Posterior cingulate gyrus (tissue), 11 donors: ENCODE results near the gene TRIAP1.

Source experiments
- DNase-seq, 10 donors: peaks; one replicate each; pipeline versions ENCODE4 v3.0.0 to v3.0.0-alpha.2; 2020 to 2021; ENCODE audit warnings: mixed read lengths in 3 of 10
- intact Hi-C: fragments of 100-400 bp; cut with DNase I; formaldehyde crosslinking; loops from one replicate; pipeline ENCODE4 v1.15.1; 2023

TRIAP1 gene

DNA sequence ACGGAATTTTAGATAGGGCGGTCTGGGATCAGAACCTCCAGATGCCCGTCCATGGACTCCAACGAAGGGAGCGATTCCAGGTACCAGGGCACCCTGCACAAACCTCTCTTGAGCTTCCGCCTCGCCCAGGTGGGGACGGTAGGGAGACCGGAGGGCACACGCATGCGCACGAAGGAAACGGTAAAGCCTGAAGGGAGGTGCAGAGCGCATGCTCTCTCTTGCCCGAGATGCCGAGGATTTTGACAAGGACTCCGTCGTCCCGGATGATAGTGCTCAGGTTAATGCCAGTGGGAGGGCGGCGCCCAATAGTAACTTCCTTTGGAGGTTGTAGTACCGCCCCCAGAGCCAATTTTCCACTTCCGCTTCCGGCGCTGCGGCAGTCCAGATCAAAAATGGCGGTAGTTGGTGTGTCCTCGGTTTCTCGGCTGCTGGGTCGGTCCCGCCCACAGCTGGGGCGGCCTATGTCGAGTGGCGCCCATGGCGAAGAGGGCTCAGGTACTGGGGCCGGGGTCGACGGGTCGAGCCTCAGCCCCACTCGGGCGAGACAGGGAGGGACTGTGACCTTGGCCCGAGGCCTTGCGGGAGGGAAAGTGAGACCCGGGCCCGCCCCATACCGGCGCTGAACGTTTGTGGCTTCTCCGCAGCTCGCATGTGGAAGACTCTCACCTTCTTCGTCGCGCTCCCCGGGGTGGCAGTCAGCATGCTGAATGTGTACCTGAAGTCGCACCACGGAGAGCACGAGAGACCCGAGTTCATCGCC, 8.3 kb downstream of the TRIAP1 start, which contains the start of gene COX6A1:
TSS of gene COX6A1 (plus strand) at position 379 of the 760 bp plus-strand sequence. CDS start at position 393, 14 bp downstream.
- intact Hi-C loops, result loop anchor here (10.0 kb wide), 1 partner anchor 113 kb away; the partner anchor contains the start of gene PLA2G1B
- DNase-seq, result peak; percentile 87 to 99 (median 95)

DNA sequence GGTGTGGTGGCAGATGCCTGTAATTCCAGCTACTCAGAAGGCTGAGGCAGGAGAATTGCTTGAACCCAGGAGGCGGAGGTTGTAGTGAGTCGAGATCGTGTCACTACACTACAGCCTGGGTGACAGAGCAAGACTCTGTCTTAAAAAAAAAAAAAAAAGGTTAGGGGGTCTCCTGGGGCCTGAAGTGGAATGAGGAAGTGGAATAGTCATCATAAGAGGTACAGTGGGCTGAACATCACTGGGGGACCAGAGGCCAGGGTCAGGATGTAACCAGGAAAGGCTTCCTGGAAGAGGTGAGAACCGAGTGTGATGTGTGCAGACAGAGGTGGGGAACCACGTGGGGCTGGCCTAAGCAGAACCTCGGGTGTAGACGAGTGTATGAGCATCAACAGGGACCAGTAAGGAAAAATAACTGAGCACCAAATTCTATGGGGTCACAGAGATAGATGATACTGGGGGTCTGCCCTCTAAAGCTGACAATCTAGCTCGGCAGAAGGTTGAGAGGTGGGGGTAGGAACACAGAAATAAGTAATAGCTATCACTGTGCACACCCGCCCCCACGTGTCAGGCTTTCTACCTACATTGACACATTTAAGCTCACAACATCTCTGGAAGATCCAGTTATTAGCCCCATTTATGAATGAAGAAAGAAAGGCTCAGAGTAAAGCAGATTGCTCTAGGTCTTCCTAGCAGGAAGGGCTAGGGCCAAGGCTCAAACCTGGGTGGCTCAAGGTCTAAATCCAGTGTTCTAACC, 13.2 kb downstream of the TRIAP1 start:
- intact Hi-C loops, result loop anchor here (10.0 kb wide), 1 partner anchor 108 kb away; the partner anchor contains the start of gene PLA2G1B
- DNase-seq, result peak in 1 of 10 donors; percentile 33

DNA sequence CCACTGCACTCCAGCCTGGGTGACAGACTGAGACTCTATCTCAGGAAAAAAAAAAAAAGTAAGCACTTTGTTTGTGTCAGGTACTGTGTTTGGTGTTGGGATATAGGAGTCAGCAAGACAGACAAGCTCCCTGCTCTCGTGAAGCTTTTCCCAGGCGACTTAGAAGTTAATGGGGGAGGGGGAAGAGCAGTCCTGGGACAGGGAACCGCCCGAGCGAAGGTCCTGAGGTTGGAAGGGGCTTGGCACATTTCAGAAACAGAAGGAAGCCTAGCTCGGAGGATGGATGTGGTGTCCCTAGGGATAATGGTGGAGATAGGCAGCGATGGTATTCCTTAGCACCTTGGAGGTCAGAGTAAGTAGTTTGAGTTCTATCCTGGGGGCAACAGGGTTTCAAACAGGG, 16.8 kb downstream of the TRIAP1 start:
- intact Hi-C loops, result no loop called here
- DNase-seq, result peak in 1 of 10 donors; percentile 2

DNA sequence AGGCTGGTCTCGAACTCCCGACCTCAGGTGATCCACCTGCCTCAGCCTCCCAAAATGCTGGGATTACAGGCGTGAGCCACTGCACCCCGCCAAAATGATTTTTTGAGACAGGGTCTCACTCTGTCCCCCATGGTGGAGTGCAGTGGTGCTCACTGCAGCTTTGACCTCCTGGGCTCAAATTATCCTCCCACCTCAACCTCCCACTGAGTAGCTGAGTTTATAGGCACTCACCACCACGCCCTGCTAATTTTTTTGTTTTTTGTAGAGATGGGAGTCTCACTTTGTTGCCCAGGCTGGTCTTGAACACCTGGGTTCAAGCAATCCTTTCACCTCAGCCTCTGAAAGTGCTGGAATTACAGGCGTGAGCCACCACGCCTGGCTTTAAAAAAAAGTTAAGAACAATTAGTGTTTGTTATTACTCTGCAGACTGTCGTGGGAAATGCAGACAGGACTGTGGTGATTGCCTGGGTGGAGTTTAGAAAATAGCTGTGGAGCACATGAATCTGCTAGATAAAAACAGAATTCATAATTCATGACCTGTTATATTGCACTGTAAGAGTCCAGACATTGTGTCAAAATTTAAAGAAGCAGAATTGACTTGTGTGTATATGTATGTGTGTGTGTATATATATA, 17.5 kb downstream of the TRIAP1 start:
- intact Hi-C loops, result no loop called here

DNA sequence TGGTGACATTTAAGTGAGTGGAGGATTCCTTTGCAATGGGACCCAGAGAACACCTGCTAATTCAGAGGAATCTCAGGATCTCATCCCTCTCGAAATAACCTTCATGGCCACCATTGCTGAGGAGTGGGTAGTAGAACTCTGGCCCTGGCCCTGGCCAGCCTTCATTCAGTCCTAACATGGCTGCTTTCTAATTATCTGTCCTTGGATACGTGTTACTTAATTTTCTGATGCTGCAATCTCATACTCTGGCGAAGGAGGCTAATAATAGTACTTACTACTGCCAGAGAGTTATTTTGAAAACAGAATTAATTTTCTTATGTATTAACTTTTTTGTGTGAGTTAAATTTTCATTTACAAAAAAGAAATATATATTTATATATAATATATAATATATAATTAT, 20.4 kb downstream of the TRIAP1 start:
- intact Hi-C loops, result no loop called here
- DNase-seq, result peak in 1 of 10 donors; percentile 1

More for the DNA sequence above, 17.5 kb downstream of the TRIAP1 start:
- peak in 1 of 10 donors; percentile 33 for DNase-seq

DNA sequence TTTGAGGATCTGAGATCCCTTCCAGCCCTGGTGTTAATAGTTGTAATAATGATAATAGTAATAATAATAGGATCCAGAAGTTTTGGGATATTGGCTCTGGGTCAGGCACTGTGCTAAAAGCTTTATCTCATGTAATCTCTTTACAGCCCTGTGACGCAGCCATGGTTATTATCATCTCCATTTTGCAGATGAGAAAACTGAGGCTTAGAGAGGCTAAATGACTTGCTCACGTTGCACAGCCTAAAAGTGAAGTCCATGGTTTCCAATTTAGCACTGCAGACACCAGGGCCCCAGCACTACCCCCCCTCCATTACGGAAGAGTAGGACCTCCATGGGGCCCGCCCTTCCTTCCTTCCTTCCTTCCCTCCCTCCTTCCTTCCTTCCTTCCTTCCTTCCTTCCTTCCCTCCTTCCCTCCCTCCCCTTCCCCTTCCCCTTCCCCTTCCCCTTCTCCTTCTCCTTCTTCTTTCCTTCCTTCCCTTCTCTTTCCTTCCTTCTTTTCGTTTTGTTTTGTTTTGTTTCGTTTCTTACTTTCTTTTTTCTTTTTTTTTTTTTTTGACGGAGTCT, 23.2 kb downstream of the TRIAP1 start:
- intact Hi-C loops, result no loop called here
- no peak for DNase-seq

DNA sequence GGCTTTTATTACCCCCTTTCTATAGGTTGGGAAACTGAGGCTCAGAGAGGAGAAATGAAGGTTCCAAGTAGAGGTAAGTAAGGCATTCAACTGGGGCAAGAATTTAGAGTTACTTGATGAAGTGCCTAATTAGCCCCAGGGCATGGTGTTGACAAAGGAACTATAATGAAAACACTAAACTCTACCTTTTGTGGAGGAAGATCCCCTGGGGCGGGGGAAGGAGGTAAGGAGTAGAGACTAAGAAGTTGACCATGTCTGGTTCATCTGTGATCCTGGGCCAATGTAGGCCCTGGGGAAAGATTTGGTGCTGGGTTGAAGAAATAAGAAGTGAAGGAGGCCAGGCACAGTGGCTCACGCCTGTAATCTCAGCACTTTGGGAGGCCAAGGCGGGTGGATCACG, 24.5 kb downstream of the TRIAP1 start:
- DNase-seq, result peak in 1 of 10 donors; percentile 9
- intact Hi-C loops, result no loop called here

DNA sequence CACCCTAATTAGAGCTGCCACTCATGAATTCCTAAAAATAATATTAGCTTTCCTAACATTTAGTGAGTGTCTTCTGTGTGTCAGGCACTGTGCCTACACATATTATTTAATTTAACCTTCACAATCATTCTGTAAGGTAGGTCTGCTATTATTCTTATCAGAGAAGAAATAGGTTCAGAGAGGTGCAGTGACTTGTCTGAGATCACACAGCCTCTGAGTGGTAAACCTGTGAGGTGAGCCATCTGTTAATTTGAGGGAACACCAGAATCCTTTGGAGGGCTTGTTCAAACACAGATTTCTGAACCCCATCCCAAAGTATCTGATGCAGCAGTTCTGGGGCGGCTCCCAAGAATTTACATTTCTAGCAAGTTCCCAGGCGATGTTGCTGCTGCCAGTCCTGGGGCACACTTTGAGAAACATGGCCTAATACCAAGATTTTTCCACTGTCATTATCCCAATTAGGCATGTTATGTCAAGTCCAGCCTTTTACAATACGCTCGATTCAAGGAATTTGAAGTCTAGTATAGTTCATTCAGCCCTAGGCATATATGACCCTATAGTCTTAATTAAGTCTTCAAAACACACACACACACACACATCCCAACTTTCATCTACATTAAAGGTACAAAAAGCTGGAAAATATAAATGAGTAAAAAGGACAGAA, 28.1 kb downstream of the TRIAP1 start:
- no peak for DNase-seq
- intact Hi-C loops, result no loop called here

DNA sequence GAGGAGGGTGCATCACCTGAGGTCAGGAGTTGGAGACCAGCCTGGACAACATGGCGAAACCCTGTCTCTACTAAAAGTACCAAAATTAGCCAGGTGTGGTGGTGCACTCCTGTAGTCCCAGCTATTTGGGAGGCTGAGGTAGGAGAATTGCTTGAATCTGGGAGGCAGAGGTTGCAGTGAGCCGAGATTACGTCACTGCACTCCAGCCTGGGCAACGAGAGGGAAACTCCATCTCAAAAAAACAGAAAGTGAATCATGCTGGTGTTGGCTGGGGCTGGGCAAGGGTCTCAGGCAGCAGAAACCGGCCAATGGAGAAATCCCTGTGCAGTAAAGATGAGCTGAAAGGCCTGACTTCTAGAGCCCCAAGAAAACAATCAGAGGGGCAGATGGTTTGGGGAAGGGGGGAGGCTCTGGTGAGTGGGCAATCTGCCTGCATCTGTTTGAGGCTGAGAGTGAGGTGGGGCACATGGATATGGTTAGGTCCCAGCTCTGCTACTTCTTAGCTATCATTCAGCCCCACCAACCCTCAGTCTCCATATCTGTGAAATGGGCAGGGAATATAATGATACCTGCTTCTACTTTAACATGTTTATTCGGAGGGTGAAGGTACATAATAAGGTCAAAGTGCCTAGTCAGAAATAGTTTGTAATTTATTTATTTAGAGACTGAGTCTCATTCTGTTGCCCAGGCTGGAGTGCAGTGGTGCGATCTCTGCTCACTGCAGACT, 29.5 kb downstream of the TRIAP1 start:
- intact Hi-C loops, result no loop called here
- DNase-seq, result peak in 1 of 10 donors; percentile 15

DNA sequence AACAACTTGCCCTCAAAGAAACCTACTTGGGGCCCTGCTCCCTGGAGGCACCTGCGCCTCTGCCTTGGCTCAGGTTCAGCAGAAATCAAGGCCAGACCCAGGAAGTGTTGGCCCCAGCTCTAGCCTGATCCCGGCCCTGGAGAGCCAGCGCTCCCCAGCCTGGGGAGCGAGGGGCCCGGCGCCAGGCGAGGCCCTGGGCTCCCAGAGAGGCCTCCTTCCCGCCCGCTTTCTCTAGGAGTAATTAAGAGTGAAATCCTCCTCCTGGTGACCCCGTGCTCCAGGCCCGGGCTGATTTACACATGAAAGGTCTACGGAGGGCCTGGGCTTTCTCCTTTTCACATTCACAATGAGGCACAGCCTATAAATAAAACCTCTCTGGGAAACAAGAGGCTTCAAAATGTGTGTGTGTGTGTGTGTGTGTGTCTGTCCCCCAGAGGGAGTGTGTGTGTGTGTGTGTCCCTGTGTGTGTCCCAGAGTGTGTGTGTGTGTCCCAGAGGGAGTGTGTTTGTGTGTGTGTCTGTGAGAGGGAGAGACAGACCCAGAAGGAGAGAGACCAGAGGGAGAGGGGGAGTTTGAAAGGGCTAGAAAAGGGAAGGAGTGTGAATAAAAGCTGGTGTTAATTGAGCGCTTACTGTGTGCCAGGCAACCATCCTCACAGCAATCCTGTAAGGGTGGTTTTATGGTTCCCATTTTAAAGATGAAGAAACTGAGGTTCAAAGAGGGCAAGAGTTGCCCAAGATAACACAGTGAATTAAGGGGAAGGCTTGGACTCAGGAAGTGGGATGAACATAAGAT, 32.1 kb downstream of the TRIAP1 start:
- peak in 7 of 10 donors; percentile 11 to 82 (median 36) for DNase-seq
- intact Hi-C loops, result no loop called here

DNA sequence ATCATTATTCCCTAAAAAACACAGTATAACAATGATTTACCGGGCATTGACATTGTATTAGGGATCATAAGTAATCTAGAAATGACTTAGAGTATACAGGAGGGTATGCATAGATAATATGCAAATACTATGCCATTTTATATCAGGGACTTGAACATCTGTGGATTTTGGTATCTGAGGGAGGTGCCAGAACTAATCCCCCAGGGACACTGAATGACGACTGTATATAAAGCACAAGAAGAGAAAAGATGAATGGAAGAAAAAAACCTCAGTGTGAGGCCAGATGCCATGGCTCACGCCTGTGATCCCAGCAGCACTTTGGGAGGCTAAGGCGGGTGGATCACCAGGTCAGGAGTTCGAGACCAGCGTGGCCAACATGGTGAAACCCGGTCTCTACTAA, 33.8 kb downstream of the TRIAP1 start:
- no peak for DNase-seq
- intact Hi-C loops, result no loop called here

DNA sequence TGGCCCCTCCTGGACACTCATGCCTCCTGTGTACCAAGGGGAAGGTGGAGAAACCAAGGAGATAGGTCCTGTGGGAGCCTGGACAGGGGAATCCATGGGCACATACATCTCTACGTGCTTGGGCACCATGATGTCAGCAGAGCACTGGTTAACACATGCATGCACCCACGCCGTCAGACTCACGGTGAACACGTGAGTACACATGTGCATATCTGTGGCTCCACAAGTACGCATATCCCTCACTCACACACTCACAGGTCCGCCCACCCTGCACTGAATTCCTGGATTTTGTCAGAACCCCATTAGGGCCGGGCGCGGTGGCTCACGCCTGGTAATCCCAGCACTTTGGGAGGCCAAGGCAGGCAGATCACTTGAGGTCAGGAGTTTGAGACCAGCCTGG, 37.4 kb downstream of the TRIAP1 start:
- peak in 1 of 10 donors; percentile 62 for DNase-seq
- intact Hi-C loops, result no loop called here

DNA sequence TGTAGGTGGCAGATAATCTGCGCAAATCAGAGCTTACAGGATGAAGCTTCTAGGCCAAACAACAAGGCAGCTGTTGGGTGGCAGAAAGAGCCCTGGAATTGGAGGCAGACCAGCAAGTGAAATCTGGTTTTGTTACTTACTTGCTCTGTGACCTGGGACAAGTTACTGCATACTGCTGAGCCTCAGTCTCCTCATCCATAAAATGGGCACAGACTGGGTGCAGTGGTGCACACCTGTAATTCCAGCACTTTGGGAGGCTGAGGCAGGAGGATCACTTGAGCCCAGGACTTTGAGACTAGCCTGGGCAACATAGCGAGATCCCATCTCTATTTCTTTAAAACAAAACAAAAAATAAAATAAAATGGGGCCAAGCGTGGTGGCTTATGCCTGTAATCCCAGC, 39.6 kb downstream of the TRIAP1 start:
- DNase-seq, result peak in 1 of 10 donors; percentile 3
- intact Hi-C loops, result no loop called here

DNA sequence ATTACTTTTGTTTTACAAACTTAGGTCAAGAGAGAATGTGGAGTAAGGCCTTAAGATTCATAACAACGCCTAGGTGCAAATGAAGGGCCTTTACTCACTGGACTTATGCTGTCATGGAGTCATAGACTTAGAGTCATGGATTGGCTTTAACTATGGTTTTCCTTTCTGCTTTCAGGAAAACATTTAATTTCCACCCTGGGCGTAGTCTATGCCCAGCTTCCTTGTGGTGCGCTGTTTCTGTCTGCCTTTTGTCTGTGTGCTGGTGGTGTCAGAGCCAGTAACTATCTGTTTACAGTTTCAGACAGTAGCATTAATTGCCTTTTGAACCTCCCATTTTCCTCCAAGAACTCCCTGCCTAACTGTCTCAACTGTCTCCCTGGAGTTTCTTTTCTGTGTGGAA, 40.1 kb downstream of the TRIAP1 start:
- peak in 1 of 10 donors; percentile 4 for DNase-seq
- intact Hi-C loops, result no loop called here

DNA sequence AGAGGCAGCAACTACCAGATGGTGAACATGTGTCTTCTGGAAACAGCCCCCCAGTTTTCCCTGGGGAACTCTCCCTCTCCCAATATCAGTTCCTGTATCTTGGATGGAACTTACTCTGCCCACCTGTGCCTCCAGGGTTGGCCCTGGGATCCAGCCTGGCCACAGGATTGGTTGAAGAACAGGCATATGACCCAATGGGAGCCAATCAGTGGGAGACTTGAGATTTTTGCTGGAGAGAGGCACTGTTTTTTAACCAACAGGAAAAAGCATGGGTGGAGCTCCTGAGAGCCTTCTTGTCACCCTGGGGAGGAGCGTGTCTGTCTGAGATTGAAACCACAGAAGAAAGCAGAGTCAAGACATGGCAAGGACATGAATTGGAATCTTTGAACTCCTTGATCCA, 41.9 kb downstream of the TRIAP1 start:
- peak in 1 of 10 donors; percentile 31 for DNase-seq
- intact Hi-C loops, result no loop called here

DNA sequence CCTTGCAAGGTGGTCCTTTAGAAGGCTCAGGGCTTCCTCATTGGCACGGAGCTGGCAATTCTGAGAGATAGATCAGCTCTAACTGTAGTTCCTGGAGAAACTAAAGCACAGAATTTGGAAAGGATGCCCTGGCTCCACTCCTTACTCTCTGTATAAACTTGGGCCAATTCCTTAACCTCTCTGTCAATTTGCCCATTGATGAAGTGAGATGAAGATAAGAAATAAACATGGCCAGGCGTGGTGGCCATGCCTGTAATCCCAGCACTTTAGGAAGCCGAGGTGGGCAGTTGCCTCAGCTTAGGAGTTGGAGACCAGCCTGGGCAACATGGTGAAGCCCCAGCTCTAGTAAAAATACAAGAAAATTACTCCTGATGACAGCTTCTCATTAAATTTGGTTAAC, 42.3 kb downstream of the TRIAP1 start:
- intact Hi-C loops, result no loop called here
- no peak for DNase-seq

DNA sequence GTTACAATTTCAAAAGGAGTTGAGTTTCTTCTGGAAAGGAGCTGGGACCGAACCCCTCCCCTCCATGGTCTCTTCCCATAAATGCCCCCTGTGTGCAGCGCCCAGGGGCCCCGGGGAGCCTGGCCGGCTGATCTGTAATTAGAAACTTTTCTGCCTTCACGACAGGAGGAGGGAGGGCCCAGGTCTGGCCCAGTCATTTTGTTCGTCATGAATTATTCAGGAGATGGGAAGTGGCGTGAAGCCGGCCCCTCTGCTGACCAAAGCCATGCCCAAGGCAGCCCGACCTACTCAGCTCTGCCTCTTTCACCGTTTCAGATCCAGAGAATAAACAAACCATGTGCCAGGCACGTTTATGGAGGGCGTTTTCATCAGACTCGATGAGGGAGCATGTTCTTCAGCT, 44.0 kb downstream of the TRIAP1 start:
- DNase-seq, result peak in 2 of 10 donors; percentile 11 to 80
- intact Hi-C loops, result no loop called here

DNA sequence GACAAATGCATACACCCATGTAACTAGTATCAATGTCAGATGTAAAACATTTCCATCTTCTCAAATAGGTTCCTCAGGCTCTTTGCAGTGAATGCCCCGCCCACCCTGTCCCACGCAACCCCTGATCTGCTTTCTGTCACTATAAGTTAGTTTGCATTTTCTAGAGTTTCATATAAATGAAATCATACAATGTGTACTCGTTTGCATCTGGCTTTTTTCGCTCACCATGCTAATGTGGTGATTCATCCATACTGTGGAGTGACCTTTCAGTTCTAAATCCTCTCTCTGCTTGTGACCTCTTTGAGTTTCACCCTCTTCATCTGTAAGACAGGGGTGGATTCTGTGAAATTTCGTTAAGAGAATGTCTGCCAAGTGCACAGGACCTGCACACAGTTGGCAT, 46.7 kb downstream of the TRIAP1 start:
- DNase-seq, result peak in 1 of 10 donors; percentile 3
- intact Hi-C loops, result no loop called here
